H9 (cell line): ENCODE data around the gene C9. TPM values are rescaled to one million over a fixed set of nuclear protein-coding genes. Genes with fewer than 3 reads are reported as not detected.

Experiments
- DNase-seq: peaks from one replicate; pipeline ENCODE4 v3.0.0-alpha.2; 2017
- H2AFZ ChIP-seq: one replicate; pipeline ENCODE4 v1.6.1; 2013; ENCODE audit warnings: mild to moderate bottlenecking, low read length, control low read depth, moderate library complexity
- H2AK5ac ChIP-seq: 2 replicates; pipeline ENCODE4 v1.6.1; 2013; ENCODE audit warnings: low read length, control low read depth, mixed read lengths; ENCODE audit not compliant: insufficient read length
- H2BK120ac ChIP-seq: one replicate; pipeline ENCODE4 v1.6.1; 2013; ENCODE audit warnings: low read depth, mild to moderate bottlenecking, low read length, control low read depth, inconsistent platforms; ENCODE audit not compliant: poor library complexity, severe bottlenecking
- H2BK12ac ChIP-seq: 2 replicates; pipeline ENCODE4 v1.6.1; 2013; ENCODE audit warnings: low read length, control low read depth, mixed read lengths, low read depth; ENCODE audit not compliant: insufficient read length
- H2BK15ac ChIP-seq: 2 replicates; pipeline ENCODE4 v1.6.1; 2013; ENCODE audit warnings: low read depth, low read length, control low read depth
- H2BK20ac ChIP-seq: one replicate; pipeline ENCODE4 v1.6.1; 2013; ENCODE audit warnings: low read depth, mild to moderate bottlenecking, low read length, control low read depth, inconsistent platforms; ENCODE audit not compliant: poor library complexity, severe bottlenecking
- H2BK5ac ChIP-seq: 2 replicates; pipeline ENCODE4 v1.6.1; 2013; ENCODE audit warnings: low read length, control low read depth, mixed read lengths; ENCODE audit not compliant: insufficient read length
- H3K14ac ChIP-seq: 2 replicates; pipeline ENCODE4 v1.6.1; 2013; ENCODE audit warnings: low read length, control low read depth; ENCODE audit not compliant: insufficient read depth
- H3K18ac ChIP-seq: 2 replicates; pipeline ENCODE4 v1.6.1; 2013; ENCODE audit warnings: low read depth, mild to moderate bottlenecking, mixed read lengths, low read length, control low read depth; ENCODE audit not compliant: insufficient read length
- H3K23ac ChIP-seq: 2 replicates; pipeline ENCODE4 v1.6.1; 2013; ENCODE audit warnings: low read length, control low read depth, mixed read lengths, low read depth; ENCODE audit not compliant: insufficient read length
- H3K23me2 ChIP-seq: 2 replicates; pipeline ENCODE4 v1.6.1; 2013; ENCODE audit warnings: low read depth, mild to moderate bottlenecking, mixed read lengths, low read length, control low read depth; ENCODE audit not compliant: insufficient read length, poor library complexity, severe bottlenecking
- H3K27ac ChIP-seq: 2 replicates; pipeline ENCODE4 v1.5.1; 2013; ENCODE audit warnings: low read length, control low read depth, mixed read lengths, low read depth; ENCODE audit not compliant: insufficient read length
- H3K27me3 ChIP-seq: 2 replicates; pipeline ENCODE4 v1.6.1; 2013; ENCODE audit warnings: low read length, control low read depth, inconsistent platforms; ENCODE audit not compliant: insufficient read depth
- H3K4ac ChIP-seq: 2 replicates; pipeline ENCODE4 v1.6.1; 2013; ENCODE audit warnings: low read depth, mild to moderate bottlenecking, control low read depth, inconsistent platforms, low read length, moderate library complexity
- H3K4me1 ChIP-seq: 2 replicates; pipeline ENCODE4 v1.6.1; 2013; ENCODE audit warnings: low read length, control low read depth, inconsistent platforms; ENCODE audit not compliant: insufficient read depth
- H3K4me2 ChIP-seq: 2 replicates; pipeline ENCODE4 v1.6.1; 2013; ENCODE audit warnings: low read length, control low read depth, mixed read lengths; ENCODE audit not compliant: insufficient read length, insufficient read depth
- H3K56ac ChIP-seq: 2 replicates; pipeline ENCODE4 v1.6.1; 2013; ENCODE audit warnings: low read depth, mild to moderate bottlenecking, mixed read lengths, low read length, control low read depth; ENCODE audit not compliant: insufficient read length
- H3K79me1 ChIP-seq: 2 replicates; pipeline ENCODE4 v1.6.1; 2013; ENCODE audit warnings: low read depth, mild to moderate bottlenecking, moderate library complexity, low read length, control low read depth, inconsistent platforms; ENCODE audit not compliant: insufficient read depth, poor library complexity, severe bottlenecking
- H3K79me2 ChIP-seq: 2 replicates; pipeline ENCODE4 v1.6.1; 2013; ENCODE audit warnings: low read length, control low read depth, inconsistent platforms; ENCODE audit not compliant: insufficient read depth
- H3K9ac ChIP-seq: 2 replicates; pipeline ENCODE4 v1.6.1; 2013; ENCODE audit warnings: low read length, control low read depth, mixed read lengths; ENCODE audit not compliant: insufficient read length; ENCODE audit errors: extremely low read depth
- H3K9me3 ChIP-seq: one replicate; pipeline ENCODE4 v1.6.1; 2013; ENCODE audit warnings: low read depth, low read length, inconsistent platforms; ENCODE audit not compliant: control insufficient read depth
- H3T11ph ChIP-seq: one replicate; pipeline ENCODE4 v1.6.1; 2013; ENCODE audit warnings: mild to moderate bottlenecking, low read length, control low read depth, inconsistent platforms
- H4K20me1 ChIP-seq: one replicate; pipeline ENCODE4 v1.6.1; 2013; ENCODE audit not compliant: control insufficient read depth, insufficient read length, insufficient read depth
- H4K5ac ChIP-seq: 2 replicates; pipeline ENCODE4 v1.6.1; 2013; ENCODE audit warnings: low read depth, mild to moderate bottlenecking, mixed read lengths, low read length, control low read depth; ENCODE audit not compliant: insufficient read length
- H4K8ac ChIP-seq: replicated peaks from 2 replicates; pipeline ENCODE4 v1.6.1; 2013; ENCODE audit warnings: low read length, control low read depth, mixed read lengths, low read depth; ENCODE audit not compliant: insufficient read length
- H4K91ac ChIP-seq: 2 replicates; pipeline ENCODE4 v1.6.1; 2013; ENCODE audit warnings: low read depth, mild to moderate bottlenecking, moderate library complexity, mixed read lengths, low read length, control low read depth; ENCODE audit not compliant: insufficient read length
- H3K27ac Mint-ChIP-seq, 3 experiments: 2 replicates in 2 of 3; 3 replicates in 1 of 3; pipeline ENCODE4 v1.8.0; 2020 to 2021; ENCODE audit warnings: mixed read lengths in 3 of 3, mild to moderate bottlenecking in 1 of 3, moderate library complexity in 1 of 3
- H3K27me3 Mint-ChIP-seq: 2 replicates; pipeline ENCODE4 v1.8.0; 2021; ENCODE audit warnings: low read depth, mild to moderate bottlenecking, moderate library complexity, mixed read lengths
- H3K36me3 Mint-ChIP-seq, 3 experiments: 2 replicates in 2 of 3; 3 replicates in 1 of 3; pipeline ENCODE4 v1.8.0; 2020 to 2021; ENCODE audit warnings: low read depth in 3 of 3, mixed read lengths in 3 of 3; ENCODE audit not compliant: insufficient read depth in 1 of 3
- H3K4me1 Mint-ChIP-seq, 2 experiments: 2 replicates each; pipeline ENCODE4 v1.8.0; 2020; ENCODE audit warnings: mixed read lengths in 2 of 2
- H3K4me3 Mint-ChIP-seq, 2 experiments: 2 replicates in 1 of 2; 3 replicates in 1 of 2; pipeline ENCODE4 v1.8.0; 2020 to 2021; ENCODE audit warnings: mild to moderate bottlenecking in 2 of 2, mixed read lengths in 2 of 2, moderate library complexity in 1 of 2
- H3K9me3 Mint-ChIP-seq, 2 experiments: 2 replicates in 1 of 2; 3 replicates in 1 of 2; pipeline ENCODE4 v1.8.0; 2020; ENCODE audit warnings: mild to moderate bottlenecking in 2 of 2, mixed read lengths in 2 of 2, moderate library complexity in 1 of 2
- CTCF ChIP-seq: fragments of 200-600 bp; sonication (generic); conservative IDR thresholded peaks from 3 replicates; pipeline ENCODE4 v1.8.0; 2021; ENCODE audit warnings: antibody characterized with exemption, mild to moderate bottlenecking
- WGBS: extraction: QIAGEN DNeasy Blood & Tissue Kit; methylation state at CpG from one replicate; pipeline ENCODE4 v1.1.7; 2013; ENCODE audit warnings: missing lambda C conversion rate, low lambda C conversion rate, mixed read lengths; ENCODE audit not compliant: insufficient read length; ENCODE audit errors: extremely low coverage; 5-methylcytosine and 5-hydroxymethylcytosine counted together
- total RNA-seq: library from RNA; stranded (reverse); gene quantifications from 2 replicates; pipeline ENCODE4 v1.2.1, GENCODE V29; 2021

Gene C9
- total RNA-seq, 1 experiment from 2014 or later: not detected

- Histone ChIP-seq H2AK5ac (no peak overlapping the region), H3T11ph (no peak overlapping the region), H4K5ac (no peak overlapping the region), H3K4me2 (no peak overlapping the region), H3K79me2 (no peaks in the 10 kb centered on the region), H3K9me3 (no peaks in the 10 kb centered on the region), H3K14ac (no peak overlapping the region), H2BK15ac (no peak overlapping the region), H2BK12ac (no peak overlapping the region), H3K56ac (no peak overlapping the region), H2BK120ac (no peak overlapping the region), H3K23ac (no peak overlapping the region), H3K4me1 (no peaks in the 10 kb centered on the region), H3K79me1 (no peaks in the 10 kb centered on the region), H3K9ac (no peak overlapping the region), H4K91ac (no peak overlapping the region), H2BK5ac (no peak overlapping the region), H3K27ac (no peak overlapping the region), H4K8ac (no peak overlapping the region), H2BK20ac (no peak overlapping the region), H3K27me3 (no peaks in the 10 kb centered on the region), H3K4ac (no peak overlapping the region), H3K18ac (no peak overlapping the region), H3K23me2 (no peaks in the 10 kb centered on the region), H4K20me1 (no peaks in the 10 kb centered on the region), H2AFZ (no peak overlapping the region)
- no peaks in the 10 kb centered on the region for H3K27me3 Mint-ChIP-seq
- WGBS: no CpG with 5 or more reads among the region's 1 CpG
- H3K36me3 Mint-ChIP-seq: no peaks in the 10 kb centered on the region
- H3K27ac Mint-ChIP-seq: no peak overlapping the region
- H3K4me1 Mint-ChIP-seq: no peaks in the 10 kb centered on the region
- no peaks in the 10 kb centered on the region for H3K9me3 Mint-ChIP-seq
- no peak for TF ChIP-seq CTCF
- DNase-seq: no peak
- no peak overlapping the region for H3K4me3 Mint-ChIP-seq
Measured at GRCh38 chr5:39309534-39309933, 54.8 kb downstream of the C9 start.
